Measurements from ENCODE around the gene NSD2.
A peak's percentile ranks its signal among the peaks of the same experiment; 100 is the strongest.

Gene NSD2

GRCh38 chr4:1882850-1883271 is 11.7 kb downstream of the NSD2 start:
- Histone ChIP-seq H3K4me2 (ENCODE audit: insufficient read depth, low read length) (no peak overlapping the region), H3K36me3 (ENCODE audit: insufficient read depth, low read length) (peaks cover 50% of the 10 kb centered on the region), H3K4me1 (ENCODE audit: insufficient read depth, low read length) (peaks cover 16% of the 10 kb centered on the region; the same call in 1 of the 2 replicates), H3K27me3 (ENCODE audit: insufficient read depth, low read length, poor library complexity) (no peaks in the 10 kb centered on the region), H4K20me1 (ENCODE audit: insufficient read depth, low read length) (peaks cover 94% of the 10 kb centered on the region), H3K4me3 (ENCODE audit: low read depth in 1 of 2, low read length in 2 of 2) (no peak overlapping the region), H3K9me3 (ENCODE audit: insufficient read depth, low read length, severe bottlenecking) (no peaks in the 10 kb centered on the region), H3K27ac (ENCODE audit: low read length) (no peak overlapping the region), H3K79me2 (ENCODE audit: insufficient read depth, low read length) (peaks cover 99% of the 10 kb centered on the region), H3K9ac (ENCODE audit: low read depth, low read length) (no peak overlapping the region), H2AFZ (ENCODE audit: low read depth, low read length) (no peak overlapping the region)
- no peak for ATAC-seq (ENCODE audit: insufficient read depth, low read depth)
- TF ChIP-seq CTCF (IDR thresholded peaks at IDR 0.05; ENCODE audit: borderline replicate concordance, extremely low read depth, low read length, poor library complexity, severe bottlenecking), result no peak
- no peak for TF ChIP-seq EZH2 (IDR thresholded peaks at IDR 0.05; ENCODE audit: borderline replicate concordance, low read depth, low read length, severe bottlenecking)
- no peak for DNase-seq

- H3K79me2 ChIP-seq (ENCODE audit: insufficient read depth, low read length), result peaks cover 99% of the 10 kb centered on the region
- no peak overlapping the region for H3K9ac ChIP-seq (ENCODE audit: low read depth, low read length)
- DNase-seq, result no peak
Observed at GRCh38 chr4:1883583-1883982, 12.4 kb downstream of the NSD2 start.

GRCh38 chr4:1885414-1885813 is 14.2 kb downstream of the NSD2 start:
- Histone ChIP-seq H3K79me2 (ENCODE audit: insufficient read depth, low read length) (peaks cover 100% of the 10 kb centered on the region), H4K20me1 (ENCODE audit: insufficient read depth, low read length) (peaks cover 95% of the 10 kb centered on the region), H3K4me1 (ENCODE audit: insufficient read depth, low read length) (peaks cover 3% of the 10 kb centered on the region; the same call in 1 of the 2 replicates), H3K4me2 (ENCODE audit: insufficient read depth, low read length) (no peak overlapping the region), H3K36me3 (ENCODE audit: insufficient read depth, low read length) (peaks cover 50% of the 10 kb centered on the region), H2AFZ (ENCODE audit: low read depth, low read length) (no peak overlapping the region), H3K9ac (ENCODE audit: low read depth, low read length) (no peak overlapping the region), H3K27me3 (ENCODE audit: insufficient read depth, low read length, poor library complexity) (no peaks in the 10 kb centered on the region), H3K27ac (ENCODE audit: low read length) (no peak overlapping the region), H3K9me3 (ENCODE audit: insufficient read depth, low read length, severe bottlenecking) (no peaks in the 10 kb centered on the region), H3K4me3 (ENCODE audit: low read depth in 1 of 2, low read length in 2 of 2) (no peak overlapping the region)
- ATAC-seq (ENCODE audit: insufficient read depth, low read depth) (no peak), DNase-seq (no peak)
- TF ChIP-seq CTCF (IDR thresholded peaks at IDR 0.05; ENCODE audit: borderline replicate concordance, extremely low read depth, low read length, poor library complexity, severe bottlenecking) (no peak), EZH2 (IDR thresholded peaks at IDR 0.05; ENCODE audit: borderline replicate concordance, low read depth, low read length, severe bottlenecking) (no peak)

More at GRCh38 chr4:1883583-1883982, 12.4 kb downstream of the NSD2 start:
- no peak overlapping the region for H3K27ac ChIP-seq (ENCODE audit: low read length)
- H2AFZ ChIP-seq (ENCODE audit: low read depth, low read length), result no peak overlapping the region
- no peaks in the 10 kb centered on the region for H3K27me3 ChIP-seq (ENCODE audit: insufficient read depth, low read length, poor library complexity)
- no peak for TF ChIP-seq CTCF (IDR thresholded peaks at IDR 0.05; ENCODE audit: borderline replicate concordance, extremely low read depth, low read length, poor library complexity, severe bottlenecking)
- no peak for TF ChIP-seq EZH2 (IDR thresholded peaks at IDR 0.05; ENCODE audit: borderline replicate concordance, low read depth, low read length, severe bottlenecking)
- peaks cover 95% of the 10 kb centered on the region for H4K20me1 ChIP-seq (ENCODE audit: insufficient read depth, low read length)
- no peaks in the 10 kb centered on the region for H3K9me3 ChIP-seq (ENCODE audit: insufficient read depth, low read length, severe bottlenecking)
- peaks cover 12% of the 10 kb centered on the region; the same call in 1 of the 2 replicates for H3K4me1 ChIP-seq (ENCODE audit: insufficient read depth, low read length)
- H3K4me2 ChIP-seq (ENCODE audit: insufficient read depth, low read length), result no peak overlapping the region
- no peak overlapping the region for H3K4me3 ChIP-seq (ENCODE audit: low read depth in 1 of 2, low read length in 2 of 2)
- peaks cover 50% of the 10 kb centered on the region for H3K36me3 ChIP-seq (ENCODE audit: insufficient read depth, low read length)
- ATAC-seq (ENCODE audit: insufficient read depth, low read depth), result peak; percentile 27; the same call in 1 of the 3 replicates

Data from DND-41 (cell line).